ENCODE measurements around the gene BCR.

The BCR gene

GRCh38 chr22:23218053-23218866 lies 38.0 kb downstream of the BCR start:
- DNase-seq = no peak

- DNase-seq = no peak
These were observed 38.5 kb downstream of the BCR start for GRCh38 chr22:23218867-23219251.

GRCh38 chr22:23219317-23219716 lies 39.0 kb downstream of the BCR start:
- no peak for DNase-seq

- peak in 2 of 4 experiments; percentile 19 to 20 for DNase-seq
These were observed 39.6 kb downstream of the BCR start for GRCh38 chr22:23219822-23220484.

- peak in 1 of 4 experiments; percentile 14 for DNase-seq
These were observed 40.4 kb downstream of the BCR start for GRCh38 chr22:23220485-23221350.

- no peak for DNase-seq
These were observed 41.1 kb downstream of the BCR start for GRCh38 chr22:23221351-23221804.

- DNase-seq = no peak
These were observed 41.9 kb downstream of the BCR start for GRCh38 chr22:23222033-23222792.

- DNase-seq = no peak
These were observed 42.7 kb downstream of the BCR start for GRCh38 chr22:23222793-23223568.

- DNase-seq = no peak
These were observed 43.4 kb downstream of the BCR start for GRCh38 chr22:23223569-23224317.

GRCh38 chr22:23224846-23225245 lies 44.5 kb downstream of the BCR start:
- no peak for DNase-seq

GRCh38 chr22:23225337-23225723 lies 45.0 kb downstream of the BCR start:
- no peak for DNase-seq

- DNase-seq = peak in 2 of 4 experiments; percentile 19 to 42
These were observed 45.6 kb downstream of the BCR start for GRCh38 chr22:23225724-23226496.

GRCh38 chr22:23226497-23226850 lies 46.2 kb downstream of the BCR start:
- DNase-seq = no peak

GRCh38 chr22:23227380-23227779 lies 47.1 kb downstream of the BCR start:
- DNase-seq = no peak

GRCh38 chr22:23228503-23228902 lies 48.2 kb downstream of the BCR start:
- no peak for DNase-seq

GRCh38 chr22:23229646-23230045 lies 49.3 kb downstream of the BCR start:
- DNase-seq = no peak

- DNase-seq = no peak
These were observed 50.2 kb downstream of the BCR start for GRCh38 chr22:23230348-23231068.

GRCh38 chr22:23231471-23232093 lies 51.3 kb downstream of the BCR start:
- DNase-seq = no peak

Data from activated naive CD4-positive, alpha-beta T cell (primary cell).